Activated CD4-positive, alpha-beta T cell treated with anti-CD3 and anti-CD28 coated beads, Interleukin-2, Interleukin-6, amounts not matched to agents 100 ng/mL and 50 ng/mL, durations not matched to agents 16 hours and 8 hours (primary cell): ENCODE measurements around the gene HNRNPA2B1.
"Not testable (repeated sequence)": the region's sequence is repeated elsewhere in the genome, so short reads cannot be mapped to it uniquely, and the experiment has no call there.

Experiments
- DNase-seq: peaks from one replicate; pipeline ENCODE4 v3.0.0-alpha.2; 2020

Gene HNRNPA2B1

GRCh38 chr7:26197153-26198115 is 3.1 kb downstream of the HNRNPA2B1 start:
- DNase-seq: no peak

DNA sequence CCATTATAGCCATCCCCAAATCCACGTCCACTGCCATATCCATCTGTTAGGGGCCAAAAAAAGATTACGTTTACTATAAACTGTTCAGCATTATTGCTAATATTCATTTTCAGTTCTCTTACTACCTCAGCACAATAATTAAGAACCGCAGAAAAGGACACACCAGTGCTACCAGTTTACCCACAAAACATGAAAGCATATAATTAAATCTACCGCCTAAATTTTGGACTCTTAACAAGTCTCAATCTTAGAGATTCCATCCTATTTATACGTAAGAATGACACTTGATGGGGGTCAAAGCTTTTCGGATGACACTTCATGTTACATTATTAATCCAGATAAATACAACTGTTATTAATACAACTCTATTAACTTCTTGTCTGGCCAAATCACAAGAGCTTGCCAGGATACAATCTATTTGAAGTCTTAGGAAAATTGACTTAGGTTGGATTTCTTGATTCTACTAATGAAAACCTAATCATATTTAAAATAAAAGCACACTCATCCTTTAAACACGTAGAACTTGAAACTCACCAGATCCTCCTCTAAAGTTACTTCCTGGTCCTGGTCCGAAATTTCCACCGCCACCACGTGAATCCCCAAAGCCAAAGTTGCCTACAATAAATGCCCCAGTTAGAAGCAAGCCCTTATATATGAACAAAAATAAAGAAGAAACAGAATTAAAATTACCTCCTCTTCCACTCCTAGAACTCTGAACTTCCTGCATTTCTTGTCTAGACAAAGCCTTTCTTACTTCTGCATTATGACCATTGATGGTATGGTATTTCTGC is 4.5 kb downstream of the HNRNPA2B1 start:
- DNase-seq: no peak

DNA sequence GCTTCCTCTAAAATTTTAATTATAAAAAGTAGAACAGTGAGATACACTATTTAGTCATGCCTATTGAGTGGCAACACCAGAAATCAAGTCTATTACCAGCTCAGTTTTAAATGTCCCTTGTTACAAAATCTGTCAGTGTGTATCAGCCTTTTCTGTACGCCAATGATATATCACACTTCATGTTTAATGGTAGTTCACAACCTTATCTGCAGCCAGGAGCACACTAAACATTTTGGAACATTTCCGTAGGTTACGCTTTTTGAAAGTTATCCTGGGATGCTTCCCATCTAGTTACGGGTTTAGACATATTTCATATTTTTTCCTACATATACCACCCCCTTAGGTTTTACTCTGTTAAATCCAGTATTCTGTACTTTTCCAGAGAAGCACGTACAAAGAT is 5.4 kb downstream of the HNRNPA2B1 start:
- DNase-seq: no peak

GRCh38 chr7:26194764-26195163 is 5.8 kb downstream of the HNRNPA2B1 start:
- not testable (repeated sequence) for DNase-seq

DNA sequence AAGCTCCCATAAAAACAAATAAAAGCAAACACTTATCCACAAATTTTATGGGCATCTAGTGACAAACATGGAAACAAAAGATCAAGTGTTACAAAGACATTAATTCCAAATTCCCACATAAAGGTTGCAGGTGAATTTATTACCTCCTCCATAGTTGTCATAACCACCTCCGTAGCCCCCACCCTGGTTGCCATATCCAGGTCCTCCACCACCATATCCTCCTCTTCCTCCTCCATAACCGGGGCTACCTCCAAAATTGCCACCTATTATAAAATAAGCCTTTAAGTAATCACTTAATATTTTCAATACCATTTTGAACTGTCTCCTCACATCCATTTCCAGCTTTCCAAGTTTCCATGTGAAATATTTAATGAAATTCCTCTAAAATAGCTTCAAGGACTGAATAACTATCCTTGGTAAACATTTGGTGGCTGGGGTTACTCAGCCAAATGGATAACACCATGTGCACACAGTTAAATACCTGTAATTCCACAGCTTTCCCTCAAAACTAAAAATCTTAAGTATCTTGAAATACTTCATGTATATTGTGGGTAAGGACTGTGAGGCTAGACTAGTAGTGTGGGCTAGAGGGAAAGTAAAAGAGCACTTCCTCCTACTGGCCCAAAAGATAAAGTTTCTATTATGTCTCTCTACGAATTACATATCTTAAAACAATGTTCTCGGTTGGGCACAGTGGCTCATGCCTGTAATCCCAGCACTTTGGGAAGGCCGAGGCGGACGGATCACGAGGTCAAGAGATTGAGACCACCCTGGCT is 6.9 kb downstream of the HNRNPA2B1 start:
- no peak for DNase-seq

DNA sequence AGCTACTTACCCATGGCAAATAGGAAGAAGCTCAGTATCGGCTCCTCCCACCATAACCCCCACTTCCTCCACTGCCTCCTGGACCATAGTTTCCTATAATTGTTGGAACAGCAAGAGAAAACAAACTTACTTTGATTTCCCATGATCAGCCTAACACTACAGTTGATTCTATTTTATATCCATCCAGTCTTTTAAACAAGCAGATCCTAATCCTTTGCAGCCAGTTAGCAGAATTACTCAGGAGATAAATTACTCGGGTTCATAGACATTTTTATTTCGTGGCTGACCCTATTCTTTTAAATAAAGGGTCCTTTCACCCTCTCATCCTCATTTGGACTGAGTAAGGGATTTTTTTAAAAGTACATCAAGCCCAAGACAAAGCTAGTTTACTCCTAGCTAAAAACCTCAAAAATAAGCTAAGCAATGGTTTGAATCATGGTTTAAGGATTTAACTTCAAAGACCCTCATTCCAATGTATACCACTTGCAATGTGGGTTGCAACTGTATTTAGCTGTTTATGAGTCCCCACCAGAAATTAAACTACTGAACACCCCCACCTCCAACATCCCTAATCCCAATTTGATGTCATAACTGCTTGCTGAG is 8.0 kb downstream of the HNRNPA2B1 start:
- DNase-seq: no peak

DNA sequence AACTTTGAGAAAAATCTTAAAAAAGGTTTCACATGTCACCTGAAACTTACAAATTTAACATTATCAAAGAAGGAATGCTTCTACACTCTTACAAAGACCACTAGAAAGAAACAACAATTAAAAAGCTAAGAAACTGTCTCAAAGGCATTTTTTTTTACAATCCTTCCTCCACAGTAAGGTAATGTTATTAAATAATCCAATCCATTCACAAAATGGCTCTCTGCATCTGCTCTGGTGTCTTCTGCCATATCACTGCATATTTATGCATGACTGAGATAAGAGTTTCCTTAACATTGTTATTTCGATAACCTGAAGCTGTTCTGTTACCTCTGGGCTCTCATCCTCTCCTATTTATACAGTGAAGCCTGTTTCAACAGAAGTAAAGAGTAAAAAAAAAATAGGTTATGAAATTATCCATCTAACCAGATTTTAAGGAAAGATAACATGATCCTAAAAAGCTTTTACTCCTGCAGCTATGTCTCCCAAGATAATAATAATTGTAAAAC is 8.5 kb downstream of the HNRNPA2B1 start:
- no peak for DNase-seq

GRCh38 chr7:26191233-26191973 is 9.1 kb downstream of the HNRNPA2B1 start:
- no peak for DNase-seq

DNA sequence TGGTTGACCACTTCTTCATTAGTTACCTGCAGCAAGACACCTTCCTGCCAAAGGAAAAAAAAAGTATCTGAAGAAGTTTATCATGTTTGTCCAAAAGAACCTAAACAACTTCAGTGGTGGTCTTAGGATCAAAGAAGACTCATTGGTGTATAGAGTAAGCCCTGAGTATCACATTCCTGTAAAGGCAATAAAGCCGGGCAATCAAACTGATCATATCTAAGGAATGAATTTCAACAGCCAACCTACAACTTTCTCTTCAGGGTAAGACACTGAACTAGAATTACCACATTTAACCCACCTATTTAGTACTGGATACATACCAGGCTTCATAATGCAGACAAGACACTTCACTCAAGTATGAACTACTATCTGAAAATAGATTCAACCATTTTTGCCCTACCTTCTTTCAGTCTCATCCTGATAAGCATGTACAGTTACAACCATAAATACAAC is 10.1 kb downstream of the HNRNPA2B1 start:
- no peak for DNase-seq

DNA sequence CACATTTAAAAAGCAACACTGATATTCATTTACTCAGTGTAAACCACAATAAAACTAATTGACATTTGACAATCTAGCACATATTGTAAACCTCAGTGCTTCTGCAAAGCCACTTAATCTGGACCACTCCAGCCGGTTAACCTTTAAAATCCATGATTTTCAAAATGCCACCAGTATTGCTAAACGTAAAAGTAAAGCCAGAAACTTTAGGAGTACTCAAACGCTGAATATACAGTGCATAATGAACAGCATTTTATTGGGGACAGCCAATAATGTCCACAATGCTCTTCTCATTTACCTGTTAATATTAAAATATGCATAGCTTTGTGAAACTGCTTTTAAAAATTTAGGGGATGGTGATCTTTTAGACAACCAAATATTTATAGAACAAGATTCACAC is 10.8 kb downstream of the HNRNPA2B1 start:
- no peak for DNase-seq

GRCh38 chr7:26188957-26189541 is 11.5 kb downstream of the HNRNPA2B1 start:
- DNase-seq: no peak

DNA sequence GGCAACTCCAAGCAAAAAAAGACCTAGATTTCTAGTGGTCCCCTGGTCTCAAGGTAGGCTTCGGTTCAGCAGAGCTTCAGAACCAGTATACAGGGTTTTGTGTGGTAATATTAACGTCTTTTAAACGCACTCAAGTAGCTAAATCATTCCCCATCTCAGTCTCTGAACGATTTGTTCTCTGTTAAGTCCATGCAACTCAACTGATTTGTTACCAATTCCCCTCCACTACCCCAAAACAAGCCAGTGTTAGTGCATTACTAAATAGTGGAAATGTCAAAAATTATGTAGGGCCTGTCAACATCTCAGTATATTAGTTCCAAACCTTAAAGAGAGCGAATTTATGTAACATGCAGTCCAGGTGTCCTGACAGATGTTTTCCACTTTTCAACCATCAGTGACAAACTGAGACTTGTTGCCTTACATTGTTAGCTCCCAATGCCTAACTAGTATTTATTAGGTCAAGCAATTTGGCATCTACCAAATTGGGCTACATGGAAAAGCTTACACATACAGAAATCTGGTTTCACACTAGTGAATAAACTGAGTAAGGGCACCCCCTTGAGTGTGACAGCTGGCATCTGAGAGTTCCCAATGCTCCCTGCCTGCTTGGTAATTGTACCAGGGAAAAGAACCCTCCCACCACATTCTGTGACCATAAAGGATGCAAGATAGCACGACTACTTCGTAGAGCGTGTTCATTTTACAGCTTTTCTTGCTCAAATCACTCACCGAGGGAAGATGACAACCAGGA is 12.2 kb downstream of the HNRNPA2B1 start:
- peak; percentile 24 for DNase-seq

DNA sequence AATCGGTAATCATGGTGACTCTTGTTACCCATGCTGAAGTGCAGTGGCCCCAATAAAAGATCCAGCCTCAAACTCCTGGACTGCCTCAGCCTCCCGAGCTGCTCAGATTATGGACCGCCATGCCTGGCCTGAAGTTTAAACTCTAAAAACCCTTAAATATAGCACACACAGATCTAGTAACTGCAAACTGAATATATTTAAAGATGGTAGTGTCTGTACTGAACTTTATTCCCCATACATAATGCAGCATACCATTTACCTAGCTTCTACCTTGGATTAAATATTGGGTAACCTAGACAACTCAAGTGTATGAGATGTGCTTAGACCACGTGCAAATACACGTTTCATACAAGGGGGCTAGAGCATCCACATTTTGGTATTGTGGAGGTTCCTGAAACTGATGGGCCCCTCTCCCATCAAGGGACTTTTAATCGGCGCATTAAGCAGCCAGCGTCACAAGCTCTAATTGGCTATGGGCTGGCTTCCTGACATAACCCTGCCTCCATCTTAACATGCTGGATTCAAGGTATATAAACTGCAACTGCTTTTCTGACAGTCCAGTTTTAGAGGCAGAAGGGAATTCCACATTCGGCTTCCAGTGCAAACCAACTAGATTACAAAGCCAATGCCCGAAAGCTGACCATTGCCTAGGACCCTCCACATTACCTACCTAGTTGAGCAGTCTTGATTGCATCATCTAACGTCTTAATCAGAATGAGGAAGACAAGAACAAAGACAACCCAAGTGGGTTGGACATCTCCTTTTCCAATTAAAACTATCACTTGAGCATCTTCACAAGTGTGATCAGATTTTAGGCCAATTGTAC is 13.0 kb downstream of the HNRNPA2B1 start:
- DNase-seq: peak; percentile 28

DNA sequence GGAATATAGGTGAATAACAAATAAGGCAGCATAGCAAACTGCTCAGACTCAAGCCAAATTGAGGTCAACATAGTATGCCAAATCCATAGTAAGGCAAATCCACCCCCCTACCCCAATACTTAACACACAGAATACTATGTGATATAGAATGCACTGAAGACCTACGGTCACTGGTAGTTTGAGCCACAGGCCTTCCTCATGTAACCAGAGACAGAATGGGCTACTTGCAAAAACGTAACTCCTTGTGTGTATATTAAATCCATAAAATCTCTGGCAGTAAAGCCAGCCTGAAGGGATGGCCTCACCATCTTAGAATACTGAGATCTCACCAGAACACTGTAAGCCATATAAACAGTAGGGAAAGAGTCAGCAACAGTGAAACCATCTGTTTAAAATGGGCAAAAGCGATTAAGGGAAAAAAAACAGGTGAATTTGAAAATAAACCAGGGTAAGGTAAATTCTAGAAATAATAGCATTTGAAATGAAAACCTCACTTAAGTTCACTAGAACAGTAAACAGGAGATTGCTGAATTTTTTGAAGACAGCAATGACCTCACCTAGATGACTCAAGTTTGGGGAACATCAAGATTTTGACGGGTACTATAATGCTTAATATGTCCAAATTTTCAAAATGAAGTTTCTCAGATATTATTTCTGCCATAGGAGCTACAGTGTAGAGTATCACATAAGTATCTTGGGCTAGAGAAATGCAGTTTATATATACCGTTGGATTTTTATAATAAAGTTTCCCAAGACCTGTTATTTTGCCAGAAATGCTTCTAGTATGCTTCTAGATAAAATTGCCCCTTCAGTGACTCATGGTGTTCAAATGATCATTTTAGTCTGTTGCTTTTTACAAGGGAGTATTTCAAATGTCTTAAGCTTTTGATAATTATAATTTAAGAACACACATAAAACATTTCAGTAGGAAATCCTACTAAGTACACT is 13.9 kb downstream of the HNRNPA2B1 start:
- peak; percentile 17 for DNase-seq

GRCh38 chr7:26185844-26186180 is 14.7 kb downstream of the HNRNPA2B1 start:
- DNase-seq: no peak

- peak; percentile 39 for DNase-seq
These were observed 15.3 kb downstream of the HNRNPA2B1 start for GRCh38 chr7:26185131-26185843.

DNA sequence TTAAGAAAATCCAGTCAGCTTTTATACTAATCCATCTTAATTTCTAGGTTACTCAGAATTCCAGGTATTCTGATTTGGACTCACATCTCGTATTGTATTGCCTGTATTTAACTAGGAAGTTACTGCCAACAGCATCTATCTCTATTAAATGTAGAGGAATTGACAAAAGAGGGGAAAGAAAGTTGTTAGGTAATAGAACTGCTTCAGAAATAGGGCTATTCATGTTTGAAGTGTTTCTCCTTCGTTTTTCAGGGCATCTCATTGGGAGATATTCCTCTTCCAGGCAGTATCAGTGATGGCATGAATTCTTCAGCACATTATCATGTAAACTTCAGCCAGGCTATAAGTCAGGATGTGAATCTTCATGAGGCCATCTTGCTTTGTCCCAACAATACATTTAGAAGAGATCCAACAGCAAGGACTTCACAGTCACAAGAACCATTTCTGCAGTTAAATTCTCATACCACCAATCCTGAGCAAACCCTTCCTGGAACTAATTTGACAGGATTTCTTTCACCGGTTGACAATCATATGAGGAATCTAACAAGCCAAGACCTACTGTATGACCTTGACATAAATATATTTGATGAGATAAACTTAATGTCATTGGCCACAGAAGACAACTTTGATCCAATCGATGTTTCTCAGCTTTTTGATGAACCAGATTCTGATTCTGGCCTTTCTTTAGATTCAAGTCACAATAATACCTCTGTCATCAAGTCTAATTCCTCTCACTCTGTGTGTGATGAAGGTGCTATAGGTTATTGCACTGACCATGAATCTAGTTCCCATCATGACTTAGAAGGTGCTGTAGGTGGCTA is 16.1 kb downstream of the HNRNPA2B1 start:
- DNase-seq: peak; percentile 20
